HepG2 (cell line): ENCODE results near the gene PTHLH. TPM values are rescaled to one million over a fixed set of nuclear protein-coding genes. Genes with fewer than 3 reads are reported as not detected.

Source experiments
- BCL6 ChIP-seq: IDR thresholded peaks from 2 replicates; pipeline ENCODE4 v1.6.1; 2016; ENCODE audit warnings: missing genetic modification reagents, missing compliant biosample characterization
- CEBPG ChIP-seq: IDR thresholded peaks from 2 replicates; pipeline ENCODE4 v1.6.1; 2016
- HNF1B ChIP-seq: sonication (generic); formaldehyde crosslinking; IDR thresholded peaks from 2 replicates; pipeline ENCODE4 v1.5.1; 2020; ENCODE audit warnings: mild to moderate bottlenecking, moderate library complexity, missing genetic modification reagents
- MIER2 ChIP-seq: IDR thresholded peaks from 2 replicates; pipeline ENCODE4 v1.6.1; 2016; ENCODE audit warnings: missing biosample characterization, missing genetic modification reagents
- RAD21 ChIP-seq: fragments of 450-650 bp; formaldehyde crosslinking; IDR thresholded peaks from 2 replicates; pipeline ENCODE4 v1.5.0; 2020; ENCODE audit warnings: mild to moderate bottlenecking
- SMYD3 ChIP-seq: sonication (generic); formaldehyde crosslinking; IDR thresholded peaks from 2 replicates; pipeline ENCODE4 v1.8.1; 2023; ENCODE audit warnings: mild to moderate bottlenecking, missing genetic modification reagents
- ZKSCAN8 ChIP-seq: IDR thresholded peaks from 2 replicates; pipeline ENCODE4 v1.6.1; 2016; ENCODE audit warnings: borderline replicate concordance, missing genetic modification reagents, missing compliant biosample characterization
- ZNF121 ChIP-seq: sonication (generic); formaldehyde crosslinking; IDR thresholded peaks from 2 replicates; pipeline ENCODE4 v1.5.0; 2020; ENCODE audit warnings: mild to moderate bottlenecking, missing genetic modification reagents
- ZNF550 ChIP-seq: sonication (generic); formaldehyde crosslinking; IDR thresholded peaks from 2 replicates; pipeline ENCODE4 v1.4.0; 2020; ENCODE audit warnings: mild to moderate bottlenecking, missing genetic modification reagents, borderline replicate concordance
- ZNF552 ChIP-seq: sonication (generic); formaldehyde crosslinking; IDR thresholded peaks from 2 replicates; pipeline ENCODE4 v1.9.0; 2022; ENCODE audit warnings: missing genetic modification reagents, mild to moderate bottlenecking, borderline replicate concordance
- ZNF558 ChIP-seq: sonication (generic); formaldehyde crosslinking; IDR thresholded peaks from 2 replicates; pipeline ENCODE4 v1.9.0; 2022; ENCODE audit warnings: mild to moderate bottlenecking, missing genetic modification reagents, borderline replicate concordance
- ZNF816 ChIP-seq: sonication (generic); formaldehyde crosslinking; IDR thresholded peaks from 2 replicates; pipeline ENCODE4 v1.8.0; 2022; ENCODE audit warnings: missing genetic modification reagents, mild to moderate bottlenecking, borderline replicate concordance
- polyA plus RNA-seq, 8 experiments: library from polyadenylated mRNA; depleted of rRNA in 3 of 8; stranded (reverse) in 7 of 8; unstranded in 1 of 8; fragments of >200 nt; fragmentation: Illumina TruSeq in 4 of 8; extraction: Trizol in 4 of 8; gene quantifications; 2 replicates each; pipeline versions ENCODE4 v1.2.1 to v1.2.3, GENCODE V29; 2011 to 2016; ENCODE audit warnings: low read depth in 4 of 8, missing spikeins in 1 of 8, mixed read lengths in 1 of 8; ENCODE audit not compliant: insufficient read depth in 1 of 8
- total RNA-seq, 5 experiments: library from RNA; depleted of rRNA; stranded (reverse); fragments of >200 nt; fragmentation: Illumina TruSeq; extraction: Trizol; gene quantifications; 2 replicates each; pipeline ENCODE4 v1.2.3, GENCODE V29; 2016; ENCODE audit warnings: low read depth in 1 of 5
- TF ChIP-seq, protein P1 (sequence below): sonication (generic); formaldehyde crosslinking; IDR thresholded peaks from 2 replicates; pipeline ENCODE4 v1.4.0; 2020; ENCODE audit warnings: missing genetic modification reagents
- TF ChIP-seq, protein P2 (sequence below), 2 experiments: sonication (generic) in 1 of 2; formaldehyde crosslinking in 1 of 2; IDR thresholded peaks; 2 replicates each; pipeline versions ENCODE4 v1.6.1 to v1.9.0; 2014 to 2022; ENCODE audit warnings: antibody characterized with exemption in 1 of 2, borderline replicate concordance in 1 of 2, inconsistent platforms in 1 of 2, low read depth in 1 of 2, missing genetic modification reagents in 1 of 2
- TF ChIP-seq, protein P3 (sequence below): sonication (generic); formaldehyde crosslinking; IDR thresholded peaks from 2 replicates; pipeline ENCODE4 v1.5.0; 2020; ENCODE audit warnings: mild to moderate bottlenecking, missing genetic modification reagents, borderline replicate concordance
- TF ChIP-seq, protein P4 (sequence below): IDR thresholded peaks from 2 replicates; pipeline ENCODE4 v1.6.1; 2016; ENCODE audit warnings: missing genetic modification reagents, missing compliant biosample characterization

PTHLH gene
- total and polyA plus RNA-seq, 2 of the 13 experiments (the other 11 are each of a cell fraction or from before 2014, with no cell fraction given), result 0.22 TPM; not detected in 1

DNA sequence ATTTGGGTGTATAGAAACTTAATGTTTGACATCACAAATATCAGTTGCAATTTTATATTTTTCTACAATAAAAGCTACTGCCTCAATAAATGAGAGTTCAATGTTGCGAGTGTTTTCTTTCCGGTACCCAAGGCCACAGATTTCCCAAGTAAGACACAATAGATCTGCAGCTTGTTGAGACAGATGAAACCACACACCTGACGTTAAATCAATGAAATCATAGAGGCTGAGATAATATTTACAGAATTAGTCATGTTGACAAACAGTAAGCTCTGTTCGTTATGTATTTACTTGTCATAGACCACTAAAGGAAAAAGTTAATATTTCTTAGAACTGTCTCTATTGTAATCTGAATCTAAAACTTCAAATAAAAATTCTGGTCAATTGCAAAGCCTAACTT is 49.2 kb upstream of the PTHLH start (continued):
- TF ChIP-seq, protein P1, sequence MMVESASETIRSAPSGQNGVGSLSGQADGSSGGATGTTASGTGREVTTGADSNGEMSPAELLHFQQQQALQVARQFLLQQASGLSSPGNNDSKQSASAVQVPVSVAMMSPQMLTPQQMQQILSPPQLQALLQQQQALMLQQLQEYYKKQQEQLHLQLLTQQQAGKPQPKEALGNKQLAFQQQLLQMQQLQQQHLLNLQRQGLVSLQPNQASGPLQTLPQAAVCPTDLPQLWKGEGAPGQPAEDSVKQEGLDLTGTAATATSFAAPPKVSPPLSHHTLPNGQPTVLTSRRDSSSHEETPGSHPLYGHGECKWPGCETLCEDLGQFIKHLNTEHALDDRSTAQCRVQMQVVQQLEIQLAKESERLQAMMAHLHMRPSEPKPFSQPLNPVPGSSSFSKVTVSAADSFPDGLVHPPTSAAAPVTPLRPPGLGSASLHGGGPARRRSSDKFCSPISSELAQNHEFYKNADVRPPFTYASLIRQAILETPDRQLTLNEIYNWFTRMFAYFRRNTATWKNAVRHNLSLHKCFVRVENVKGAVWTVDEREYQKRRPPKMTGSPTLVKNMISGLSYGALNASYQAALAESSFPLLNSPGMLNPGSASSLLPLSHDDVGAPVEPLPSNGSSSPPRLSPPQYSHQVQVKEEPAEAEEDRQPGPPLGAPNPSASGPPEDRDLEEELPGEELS, result peak; percentile 75
- peak; percentile 30; the same call in 1 of the 2 replicates for TF ChIP-seq CEBPG (CRISPR knock-in tag)
- TF ChIP-seq, protein P2, sequence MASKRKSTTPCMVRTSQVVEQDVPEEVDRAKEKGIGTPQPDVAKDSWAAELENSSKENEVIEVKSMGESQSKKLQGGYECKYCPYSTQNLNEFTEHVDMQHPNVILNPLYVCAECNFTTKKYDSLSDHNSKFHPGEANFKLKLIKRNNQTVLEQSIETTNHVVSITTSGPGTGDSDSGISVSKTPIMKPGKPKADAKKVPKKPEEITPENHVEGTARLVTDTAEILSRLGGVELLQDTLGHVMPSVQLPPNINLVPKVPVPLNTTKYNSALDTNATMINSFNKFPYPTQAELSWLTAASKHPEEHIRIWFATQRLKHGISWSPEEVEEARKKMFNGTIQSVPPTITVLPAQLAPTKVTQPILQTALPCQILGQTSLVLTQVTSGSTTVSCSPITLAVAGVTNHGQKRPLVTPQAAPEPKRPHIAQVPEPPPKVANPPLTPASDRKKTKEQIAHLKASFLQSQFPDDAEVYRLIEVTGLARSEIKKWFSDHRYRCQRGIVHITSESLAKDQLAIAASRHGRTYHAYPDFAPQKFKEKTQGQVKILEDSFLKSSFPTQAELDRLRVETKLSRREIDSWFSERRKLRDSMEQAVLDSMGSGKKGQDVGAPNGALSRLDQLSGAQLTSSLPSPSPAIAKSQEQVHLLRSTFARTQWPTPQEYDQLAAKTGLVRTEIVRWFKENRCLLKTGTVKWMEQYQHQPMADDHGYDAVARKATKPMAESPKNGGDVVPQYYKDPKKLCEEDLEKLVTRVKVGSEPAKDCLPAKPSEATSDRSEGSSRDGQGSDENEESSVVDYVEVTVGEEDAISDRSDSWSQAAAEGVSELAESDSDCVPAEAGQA (IDR thresholded peaks at IDR 0.05; ENCODE audit: low read depth), result no peak
- TF ChIP-seq, protein P2 (CRISPR knock-in tag; IDR thresholded peaks at IDR 0.05; ENCODE audit: borderline replicate concordance), result no peak
- TF ChIP-seq, protein P3, sequence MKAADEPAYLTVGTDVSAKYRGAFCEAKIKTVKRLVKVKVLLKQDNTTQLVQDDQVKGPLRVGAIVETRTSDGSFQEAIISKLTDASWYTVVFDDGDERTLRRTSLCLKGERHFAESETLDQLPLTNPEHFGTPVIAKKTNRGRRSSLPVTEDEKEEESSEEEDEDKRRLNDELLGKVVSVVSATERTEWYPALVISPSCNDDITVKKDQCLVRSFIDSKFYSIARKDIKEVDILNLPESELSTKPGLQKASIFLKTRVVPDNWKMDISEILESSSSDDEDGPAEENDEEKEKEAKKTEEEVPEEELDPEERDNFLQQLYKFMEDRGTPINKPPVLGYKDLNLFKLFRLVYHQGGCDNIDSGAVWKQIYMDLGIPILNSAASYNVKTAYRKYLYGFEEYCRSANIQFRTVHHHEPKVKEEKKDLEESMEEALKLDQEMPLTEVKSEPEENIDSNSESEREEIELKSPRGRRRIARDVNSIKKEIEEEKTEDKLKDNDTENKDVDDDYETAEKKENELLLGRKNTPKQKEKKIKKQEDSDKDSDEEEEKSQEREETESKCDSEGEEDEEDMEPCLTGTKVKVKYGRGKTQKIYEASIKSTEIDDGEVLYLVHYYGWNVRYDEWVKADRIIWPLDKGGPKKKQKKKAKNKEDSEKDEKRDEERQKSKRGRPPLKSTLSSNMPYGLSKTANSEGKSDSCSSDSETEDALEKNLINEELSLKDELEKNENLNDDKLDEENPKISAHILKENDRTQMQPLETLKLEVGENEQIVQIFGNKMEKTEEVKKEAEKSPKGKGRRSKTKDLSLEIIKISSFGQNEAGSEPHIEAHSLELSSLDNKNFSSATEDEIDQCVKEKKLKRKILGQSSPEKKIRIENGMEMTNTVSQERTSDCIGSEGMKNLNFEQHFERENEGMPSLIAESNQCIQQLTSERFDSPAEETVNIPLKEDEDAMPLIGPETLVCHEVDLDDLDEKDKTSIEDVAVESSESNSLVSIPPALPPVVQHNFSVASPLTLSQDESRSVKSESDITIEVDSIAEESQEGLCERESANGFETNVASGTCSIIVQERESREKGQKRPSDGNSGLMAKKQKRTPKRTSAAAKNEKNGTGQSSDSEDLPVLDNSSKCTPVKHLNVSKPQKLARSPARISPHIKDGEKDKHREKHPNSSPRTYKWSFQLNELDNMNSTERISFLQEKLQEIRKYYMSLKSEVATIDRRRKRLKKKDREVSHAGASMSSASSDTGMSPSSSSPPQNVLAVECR (CRISPR knock-in tag), result no peak
- TF ChIP-seq MIER2 (CRISPR knock-in tag), result no peak
- no peak for TF ChIP-seq ZNF558
- no peak for TF ChIP-seq ZKSCAN8 (CRISPR knock-in tag)
- TF ChIP-seq ZNF816, result no peak
- TF ChIP-seq ZNF550 (CRISPR knock-in tag), result no peak
- TF ChIP-seq SMYD3 (CRISPR knock-in tag), result no peak
- no peak for TF ChIP-seq HNF1B (CRISPR knock-in tag)
- TF ChIP-seq, protein P4, sequence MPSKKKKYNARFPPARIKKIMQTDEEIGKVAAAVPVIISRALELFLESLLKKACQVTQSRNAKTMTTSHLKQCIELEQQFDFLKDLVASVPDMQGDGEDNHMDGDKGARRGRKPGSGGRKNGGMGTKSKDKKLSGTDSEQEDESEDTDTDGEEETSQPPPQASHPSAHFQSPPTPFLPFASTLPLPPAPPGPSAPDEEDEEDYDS, result no peak
- no peak for TF ChIP-seq ZNF121
- TF ChIP-seq BCL6 (CRISPR knock-in tag), result peak; percentile 62
- TF ChIP-seq RAD21 (CRISPR knock-in tag), result no peak
- no peak for TF ChIP-seq ZNF552
